ENCODE measurements around the gene ZNF821. TPM values are rescaled to one million over a fixed set of nuclear protein-coding genes. Genes with fewer than 3 reads are reported as not detected.

ZNF821 gene, protein sequence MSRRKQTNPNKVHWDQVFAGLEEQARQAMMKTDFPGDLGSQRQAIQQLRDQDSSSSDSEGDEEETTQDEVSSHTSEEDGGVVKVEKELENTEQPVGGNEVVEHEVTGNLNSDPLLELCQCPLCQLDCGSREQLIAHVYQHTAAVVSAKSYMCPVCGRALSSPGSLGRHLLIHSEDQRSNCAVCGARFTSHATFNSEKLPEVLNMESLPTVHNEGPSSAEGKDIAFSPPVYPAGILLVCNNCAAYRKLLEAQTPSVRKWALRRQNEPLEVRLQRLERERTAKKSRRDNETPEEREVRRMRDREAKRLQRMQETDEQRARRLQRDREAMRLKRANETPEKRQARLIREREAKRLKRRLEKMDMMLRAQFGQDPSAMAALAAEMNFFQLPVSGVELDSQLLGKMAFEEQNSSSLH
- 1 to 10 TPM; 5.7 to 8.0 TPM for total RNA-seq

DNA sequence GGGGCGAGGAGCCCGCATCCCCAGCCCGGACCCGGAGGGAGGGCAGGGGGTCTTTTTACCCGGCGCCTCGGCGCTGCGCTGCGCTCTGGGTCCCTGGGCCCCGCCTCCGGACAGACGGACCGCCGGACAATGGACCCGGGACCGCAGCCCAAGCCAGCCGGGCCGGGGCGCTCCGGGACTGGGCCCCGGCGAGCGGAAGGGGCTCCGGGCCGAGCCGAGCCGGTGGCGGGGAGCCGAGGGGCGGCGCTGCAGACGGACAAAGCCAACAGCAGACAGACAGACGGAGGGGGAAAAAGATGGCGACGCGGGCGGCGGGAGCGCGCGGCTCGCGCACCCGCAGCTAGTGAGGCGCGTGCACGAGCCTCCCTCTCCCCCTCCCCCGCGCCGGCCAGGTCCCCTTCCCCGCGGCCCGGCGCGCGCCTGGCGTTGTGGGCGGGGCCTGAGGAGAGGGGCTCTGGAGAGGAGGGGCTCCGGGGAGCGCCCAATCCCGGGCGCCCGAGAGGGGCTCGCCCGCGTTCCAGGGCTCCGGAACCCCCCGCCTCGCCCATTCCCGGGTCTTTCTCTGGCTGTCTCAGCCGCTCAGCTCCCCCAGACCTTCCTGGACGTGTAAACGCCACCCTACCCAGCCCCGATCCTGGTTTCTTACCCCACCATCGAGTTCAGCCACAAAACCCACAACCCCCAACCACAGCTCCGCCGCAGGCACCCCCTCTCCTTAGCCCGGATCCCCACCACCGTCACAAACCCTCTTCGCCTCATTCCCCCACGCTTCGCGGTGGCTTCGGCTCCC lies at the start of gene ZNF821:
ZNF821 (minus strand) TSS at position 334 of the 790 bp plus-strand sequence. CDS start 4,236 bp downstream, outside the sequence.
- peaks cover 41% of the 10 kb centered on the region for H3K4me1 Mint-ChIP-seq
- H3K27me3 Mint-ChIP-seq, result peaks cover 31% of the 10 kb centered on the region
- peaks cover 12% of the 10 kb centered on the region for H3K36me3 Mint-ChIP-seq
- ATAC-seq (ENCODE audit: low read depth) (peak; percentile 48), DNase-seq (peak; percentile 81)
- H3K27ac Mint-ChIP-seq, result peak within 1 kb of the TSS; percentile 88
- H3K4me3 Mint-ChIP-seq, result peak within 1 kb of the TSS; percentile 90
- POLR2A ChIA-PET, result interaction anchor here (1.1 to 5.5 kb wide), 6 partner anchors 11 to 76 kb away, joined by 3 to 79 read pairs (median 12); partner anchors contain the start of genes AP1G1, ATXN1L and IST1
- no peaks in the 10 kb centered on the region for H3K9me3 Mint-ChIP-seq

DNA sequence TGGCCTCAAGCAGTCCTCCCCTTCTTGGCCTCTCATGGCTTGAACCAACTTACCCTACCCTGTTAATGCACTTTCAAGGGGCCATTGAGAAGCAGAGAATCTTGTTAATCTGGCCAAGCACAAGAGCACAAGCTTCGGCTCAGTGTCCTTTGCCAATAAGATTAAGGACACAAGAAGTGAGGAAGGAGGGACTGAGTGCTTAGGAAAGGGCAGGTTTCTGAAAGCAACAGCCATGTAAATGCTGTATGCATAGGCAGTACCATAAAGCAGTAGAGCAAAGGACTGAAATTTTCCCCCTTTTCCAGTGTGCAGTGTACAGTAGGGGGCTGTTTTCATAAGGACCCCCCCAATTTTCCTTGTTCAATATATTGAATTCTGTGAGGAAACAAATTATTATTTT lies 49.0 kb upstream of the ZNF821 start:
- ATAC-seq (ENCODE audit: low read depth) (no peak), DNase-seq (no peak)
- H3K9me3 Mint-ChIP-seq, result no peaks in the 10 kb centered on the region
- H3K27me3 Mint-ChIP-seq, result no peaks in the 10 kb centered on the region
- no peak overlapping the region for H3K4me3 Mint-ChIP-seq
- POLR2A ChIA-PET, result no interaction called here
- H3K4me1 Mint-ChIP-seq, result peaks cover 1% of the 10 kb centered on the region
- H3K36me3 Mint-ChIP-seq, result peaks cover 14% of the 10 kb centered on the region
- H3K27ac Mint-ChIP-seq, result no peak overlapping the region

DNA sequence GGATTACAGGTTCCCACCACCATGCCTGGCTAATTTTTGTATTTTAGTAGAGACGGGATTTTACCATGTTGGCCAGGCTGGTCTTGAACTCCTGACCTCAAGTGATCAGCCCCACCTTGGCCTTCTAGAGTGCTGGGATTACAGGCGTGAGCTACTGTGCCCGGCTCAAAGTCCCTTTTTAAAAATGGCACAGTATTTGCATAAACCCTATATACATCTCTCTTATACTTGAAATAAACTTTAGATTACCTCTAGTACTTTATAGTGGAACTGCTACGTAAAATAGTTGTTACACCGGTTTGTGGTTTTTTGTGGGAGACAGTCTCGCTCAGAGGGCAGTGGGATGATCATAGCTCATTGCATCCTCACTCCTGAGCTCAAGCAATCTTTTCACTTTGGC lies 47.6 kb upstream of the ZNF821 start:
- no peak for ATAC-seq (ENCODE audit: low read depth)
- no peak overlapping the region for H3K27ac Mint-ChIP-seq
- H3K4me3 Mint-ChIP-seq, result no peak overlapping the region
- H3K4me1 Mint-ChIP-seq, result peaks cover 1% of the 10 kb centered on the region
- peaks cover 16% of the 10 kb centered on the region for H3K36me3 Mint-ChIP-seq
- DNase-seq, result no peak
- no peaks in the 10 kb centered on the region for H3K27me3 Mint-ChIP-seq
- POLR2A ChIA-PET, result no interaction called here
- H3K9me3 Mint-ChIP-seq, result no peaks in the 10 kb centered on the region

DNA sequence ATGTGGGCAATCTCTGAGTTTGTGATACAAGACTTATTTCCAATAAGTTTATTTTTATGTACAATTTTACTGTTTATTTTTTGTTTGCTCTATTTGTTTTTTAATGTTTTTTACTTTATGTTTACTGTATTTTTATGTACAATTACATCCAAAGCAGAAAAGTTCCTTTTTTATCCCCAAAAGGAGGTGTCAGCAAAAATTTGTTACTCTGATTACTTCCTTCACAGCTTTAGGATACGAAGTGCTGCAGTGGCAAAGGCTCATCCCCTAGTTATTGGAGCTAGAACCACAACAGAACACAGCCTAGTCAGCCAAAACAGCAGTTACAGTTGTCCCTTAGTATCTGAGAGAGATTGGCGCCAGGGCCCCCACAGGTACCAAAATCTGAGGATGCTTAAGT lies 47.0 kb upstream of the ZNF821 start:
- DNase-seq (no peak), ATAC-seq (ENCODE audit: low read depth) (no peak)
- H3K4me3 Mint-ChIP-seq, result no peak overlapping the region
- peaks cover 1% of the 10 kb centered on the region for H3K4me1 Mint-ChIP-seq
- H3K9me3 Mint-ChIP-seq, result no peaks in the 10 kb centered on the region
- no peaks in the 10 kb centered on the region for H3K27me3 Mint-ChIP-seq
- H3K36me3 Mint-ChIP-seq, result peaks cover 19% of the 10 kb centered on the region
- POLR2A ChIA-PET, result no interaction called here
- H3K27ac Mint-ChIP-seq, result no peak overlapping the region

DNA sequence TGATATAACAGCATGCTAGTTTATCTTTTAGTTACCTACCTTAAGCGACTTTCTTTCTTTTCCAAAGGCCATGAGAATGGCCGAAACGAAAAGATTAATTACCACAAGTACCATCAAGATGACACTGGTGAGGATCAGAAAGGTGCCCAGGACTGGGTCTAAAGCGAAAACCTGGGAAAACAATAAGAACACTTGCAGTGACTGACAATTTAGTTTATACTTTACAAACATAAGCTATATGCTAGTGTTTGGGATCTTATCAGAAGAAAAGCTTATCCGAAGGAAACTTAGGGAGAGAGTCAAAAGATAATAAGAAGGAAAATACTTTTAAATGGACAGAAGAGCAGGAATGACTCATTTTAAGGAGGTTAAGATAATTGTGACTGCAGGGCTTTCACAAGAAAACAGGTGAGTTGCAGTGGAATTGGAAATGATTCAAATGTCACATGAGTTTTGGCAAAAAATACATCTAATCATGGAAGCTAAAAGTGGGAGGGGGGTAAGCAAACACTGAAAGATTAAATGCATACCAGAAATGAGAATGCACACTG lies 46.1 kb upstream of the ZNF821 start:
- POLR2A ChIA-PET, result no interaction called here
- no peaks in the 10 kb centered on the region for H3K9me3 Mint-ChIP-seq
- peaks cover 1% of the 10 kb centered on the region for H3K4me1 Mint-ChIP-seq
- H3K36me3 Mint-ChIP-seq, result peaks cover 17% of the 10 kb centered on the region
- ATAC-seq (ENCODE audit: low read depth) (no peak), DNase-seq (no peak)
- no peak overlapping the region for H3K27ac Mint-ChIP-seq
- no peaks in the 10 kb centered on the region for H3K27me3 Mint-ChIP-seq
- H3K4me3 Mint-ChIP-seq, result no peak overlapping the region

DNA sequence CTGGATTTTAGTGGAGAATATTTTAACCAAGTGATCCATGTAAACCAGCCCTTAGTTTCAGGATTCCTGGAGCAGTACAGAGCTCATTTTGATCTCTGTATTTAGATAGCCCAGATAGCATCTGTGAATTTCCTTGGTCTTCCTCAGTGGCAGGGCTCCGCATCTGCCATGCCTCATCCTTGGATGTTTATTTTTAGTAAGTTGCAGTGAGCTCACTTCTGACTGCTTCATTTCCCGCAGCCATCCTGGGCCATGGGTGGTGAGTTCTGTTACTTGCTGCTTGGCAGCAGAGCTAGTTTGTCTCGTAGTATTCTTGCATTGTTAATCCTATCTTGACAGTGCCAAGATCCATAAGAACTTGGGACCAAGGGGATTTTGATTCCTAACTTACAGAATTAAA lies 45.1 kb upstream of the ZNF821 start:
- POLR2A ChIA-PET, result no interaction called here
- no peak for ATAC-seq (ENCODE audit: low read depth)
- peaks cover 18% of the 10 kb centered on the region for H3K36me3 Mint-ChIP-seq
- no peak for DNase-seq
- no peak overlapping the region for H3K4me3 Mint-ChIP-seq
- H3K27ac Mint-ChIP-seq, result no peak overlapping the region
- H3K27me3 Mint-ChIP-seq, result no peaks in the 10 kb centered on the region
- no peaks in the 10 kb centered on the region for H3K9me3 Mint-ChIP-seq
- H3K4me1 Mint-ChIP-seq, result peaks cover 4% of the 10 kb centered on the region

DNA sequence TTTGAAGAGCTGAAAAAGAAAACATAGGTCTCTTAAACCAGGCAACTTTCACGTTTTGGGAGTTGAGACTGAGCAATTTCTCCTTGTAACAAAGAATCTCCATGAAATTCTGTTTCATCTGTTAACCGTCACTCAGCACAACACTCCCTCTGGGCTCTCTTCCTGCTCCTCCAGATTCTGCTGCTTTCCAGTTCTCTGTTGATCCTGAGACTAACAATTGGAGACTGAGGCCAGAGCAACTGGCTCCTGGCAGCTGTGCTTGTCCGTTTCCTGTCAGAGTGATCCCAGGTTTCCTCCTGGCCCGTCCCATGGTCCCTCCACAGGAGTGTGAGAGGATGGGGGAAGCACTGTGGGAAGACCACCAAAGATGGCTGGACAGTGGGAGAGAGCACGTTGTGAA lies 43.8 kb upstream of the ZNF821 start:
- Mint-ChIP-seq H3K9me3 (no peaks in the 10 kb centered on the region), H3K27ac (peak overlapping the region; percentile 30), H3K36me3 (peaks cover 25% of the 10 kb centered on the region), H3K4me3 (no peak overlapping the region), H3K27me3 (no peaks in the 10 kb centered on the region), H3K4me1 (peaks cover 10% of the 10 kb centered on the region)
- POLR2A ChIA-PET, result no interaction called here
- ATAC-seq (ENCODE audit: low read depth), result no peak
- DNase-seq, result no peak

DNA sequence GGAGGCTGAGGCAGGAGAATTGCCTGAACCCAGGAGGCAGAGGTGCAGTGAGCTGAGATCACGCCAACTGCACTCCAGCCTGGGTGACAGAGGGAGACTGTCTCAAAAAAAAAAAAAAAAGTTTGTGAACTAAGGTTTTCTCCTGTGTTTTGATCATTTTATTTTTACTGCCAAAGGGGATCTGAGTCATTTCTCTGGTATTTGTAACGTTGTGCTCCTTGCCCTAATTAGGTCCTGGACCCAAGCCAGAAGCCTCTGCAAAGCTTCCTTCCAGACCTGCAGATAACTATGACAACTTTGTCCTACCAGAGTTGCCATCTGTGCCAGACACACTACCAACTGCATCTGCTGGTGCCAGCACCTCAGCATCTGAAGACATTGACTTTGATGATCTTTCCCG lies 43.4 kb upstream of the ZNF821 start:
- POLR2A ChIA-PET, result no interaction called here
- Mint-ChIP-seq H3K4me3 (no peak overlapping the region), H3K27me3 (no peaks in the 10 kb centered on the region), H3K36me3 (peaks cover 29% of the 10 kb centered on the region), H3K9me3 (no peaks in the 10 kb centered on the region), H3K4me1 (peaks cover 9% of the 10 kb centered on the region), H3K27ac (no peak overlapping the region)
- no peak for DNase-seq
- no peak for ATAC-seq (ENCODE audit: low read depth)

DNA sequence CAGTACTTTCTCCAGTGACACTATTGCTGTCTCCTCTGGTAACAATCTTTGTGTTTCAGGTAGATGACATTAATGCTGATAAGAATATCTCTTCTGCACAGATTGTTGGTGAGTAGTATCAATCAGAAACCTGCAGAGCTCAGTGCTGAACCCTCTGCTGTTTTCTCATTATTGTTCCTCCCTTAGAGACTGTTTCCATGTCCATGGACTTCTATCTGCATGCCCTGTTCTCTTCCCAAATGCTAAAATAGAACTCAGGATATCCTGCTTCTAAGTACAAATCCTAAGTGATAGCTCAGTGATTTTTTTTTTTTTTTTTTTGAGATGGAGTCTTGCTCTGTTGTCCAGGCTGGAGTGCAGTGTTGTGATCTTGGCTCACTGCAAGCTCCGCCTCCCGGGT lies 40.7 kb upstream of the ZNF821 start:
- H3K27me3 Mint-ChIP-seq, result no peaks in the 10 kb centered on the region
- POLR2A ChIA-PET, result interaction anchor here (0.6 kb wide), 1 partner anchor 24 kb away, joined by 3 read pairs; no protein-coding TSS in a partner anchor
- ATAC-seq (ENCODE audit: low read depth) (no peak), DNase-seq (no peak)
- peaks cover 9% of the 10 kb centered on the region for H3K4me1 Mint-ChIP-seq
- peaks cover 47% of the 10 kb centered on the region for H3K36me3 Mint-ChIP-seq
- H3K27ac Mint-ChIP-seq, result no peak overlapping the region
- H3K4me3 Mint-ChIP-seq, result no peak overlapping the region
- no peaks in the 10 kb centered on the region for H3K9me3 Mint-ChIP-seq

DNA sequence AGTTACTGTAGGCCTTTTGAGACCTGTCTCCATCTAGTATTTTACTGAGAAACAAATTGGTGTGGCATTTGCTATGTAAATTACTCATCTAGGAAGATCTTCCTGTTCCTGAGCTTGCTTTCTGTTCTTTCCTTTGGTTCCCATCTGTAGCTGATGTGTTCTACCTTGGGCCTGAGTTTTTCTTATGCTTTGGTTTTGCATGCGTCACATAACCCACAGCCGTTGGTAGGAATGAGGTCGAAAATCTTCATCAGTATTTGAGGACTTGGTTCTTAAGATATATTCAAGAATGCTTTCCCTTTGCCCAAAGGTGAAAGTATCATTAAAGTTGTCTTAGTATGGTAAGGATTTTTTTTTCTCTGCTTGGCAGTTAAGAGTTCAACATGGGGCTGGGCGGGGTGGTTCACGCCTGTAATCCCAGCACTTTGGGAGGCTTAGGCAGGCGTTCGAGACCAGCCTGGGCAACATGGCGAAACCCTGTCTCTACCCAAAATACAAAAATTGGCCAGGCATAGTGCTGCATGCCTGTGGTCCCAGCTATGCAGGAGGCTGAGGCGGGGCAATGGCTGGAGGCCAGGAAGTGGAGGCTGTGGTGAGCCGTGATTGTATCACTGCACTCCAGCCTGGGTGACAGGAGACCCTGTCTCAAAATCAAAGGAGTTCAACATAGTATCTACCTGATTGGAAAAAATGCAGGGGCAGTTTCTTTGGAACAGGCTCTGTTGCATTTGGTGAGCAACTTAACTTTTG lies 40.1 kb upstream of the ZNF821 start:
- ATAC-seq (ENCODE audit: low read depth), result no peak
- H3K27ac Mint-ChIP-seq, result peak overlapping the region; percentile 3

DNA sequence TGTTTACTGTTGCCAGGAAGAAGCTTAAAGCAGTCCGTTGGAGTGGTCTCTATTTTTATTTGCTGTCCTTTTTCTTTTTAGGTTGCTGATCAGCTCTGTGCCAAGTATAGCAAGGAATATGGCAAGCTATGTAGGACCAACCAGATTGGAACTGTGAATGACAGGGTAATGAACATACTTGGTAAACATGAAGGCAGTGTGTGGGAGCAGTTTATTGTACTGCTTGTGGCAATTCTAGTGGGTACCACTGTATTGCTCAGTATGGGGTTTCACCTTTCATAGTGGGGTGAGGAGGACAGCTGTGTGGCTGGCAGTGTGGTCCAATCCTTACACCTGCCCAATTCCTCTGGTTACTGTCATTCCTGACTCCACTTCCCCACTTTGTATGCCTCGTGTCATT lies 36.7 kb upstream of the ZNF821 start:
- ATAC-seq (ENCODE audit: low read depth), result no peak
- POLR2A ChIA-PET, result interaction anchor here (0.6 kb wide), 1 partner anchor 111 kb away, joined by 4 read pairs; no protein-coding TSS in a partner anchor
- H3K4me3 Mint-ChIP-seq, result no peak overlapping the region
- H3K36me3 Mint-ChIP-seq, result peaks cover 69% of the 10 kb centered on the region
- no peak for DNase-seq
- no peaks in the 10 kb centered on the region for H3K27me3 Mint-ChIP-seq
- H3K27ac Mint-ChIP-seq, result no peak overlapping the region
- H3K4me1 Mint-ChIP-seq, result peaks cover 15% of the 10 kb centered on the region
- peaks cover 4% of the 10 kb centered on the region for H3K9me3 Mint-ChIP-seq

More for the DNA sequence above, 40.1 kb upstream of the ZNF821 start:
- Mint-ChIP-seq H3K36me3 (peaks cover 51% of the 10 kb centered on the region), H3K9me3 (peaks cover 1% of the 10 kb centered on the region), H3K27me3 (no peaks in the 10 kb centered on the region), H3K4me3 (no peak overlapping the region), H3K4me1 (peaks cover 9% of the 10 kb centered on the region)
- POLR2A ChIA-PET, result interaction anchor here (0.6 kb wide), 1 partner anchor 24 kb away, joined by 3 read pairs; no protein-coding TSS in a partner anchor
- DNase-seq, result no peak

DNA sequence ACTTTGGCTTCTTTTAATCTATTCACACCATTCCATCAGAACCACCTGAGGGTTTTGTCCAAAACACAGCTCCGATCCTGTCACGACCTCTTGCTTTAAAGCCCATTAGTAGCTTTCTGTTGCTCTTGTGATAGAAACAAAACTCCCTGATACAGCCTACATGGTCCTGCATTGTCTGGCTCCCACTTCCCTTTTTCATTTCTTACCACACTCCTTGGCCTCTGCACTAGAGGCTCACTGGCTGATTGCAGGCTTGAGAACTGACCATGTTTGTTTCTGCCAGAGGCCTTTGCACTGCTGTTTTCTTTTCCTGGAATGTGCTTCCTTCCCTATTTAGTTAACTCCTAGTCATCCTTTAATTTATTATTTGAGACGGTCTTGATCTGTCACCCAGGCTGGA lies 35.1 kb upstream of the ZNF821 start:
- ATAC-seq (ENCODE audit: low read depth) (no peak), DNase-seq (no peak)
- Mint-ChIP-seq H3K36me3 (peaks cover 77% of the 10 kb centered on the region), H3K9me3 (peaks cover 4% of the 10 kb centered on the region), H3K4me3 (no peak overlapping the region), H3K4me1 (peaks cover 18% of the 10 kb centered on the region), H3K27me3 (no peaks in the 10 kb centered on the region), H3K27ac (no peak overlapping the region)
- POLR2A ChIA-PET, result interaction anchor here (0.5 kb wide), 1 partner anchor 36 kb away, joined by 3 read pairs; no protein-coding TSS in a partner anchor

DNA sequence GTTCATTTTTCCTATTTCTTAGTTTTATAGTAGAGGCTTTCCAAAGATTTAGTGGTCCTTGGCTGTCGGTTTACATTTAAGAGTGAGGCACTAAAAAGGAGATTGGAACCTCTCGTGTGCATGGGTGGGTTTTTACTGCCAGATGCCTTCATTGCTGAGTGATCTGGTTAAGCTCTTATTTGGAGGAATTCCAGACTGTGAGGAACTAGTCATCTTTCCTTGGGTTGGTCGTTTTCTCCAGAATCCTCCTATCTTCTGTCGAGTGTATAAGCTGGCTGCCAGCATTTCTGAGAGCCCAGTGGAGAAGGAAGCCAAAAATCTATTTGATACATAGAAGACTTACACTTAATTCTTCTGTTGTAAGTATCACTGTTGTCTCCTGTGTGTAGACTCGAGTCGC lies 33.9 kb upstream of the ZNF821 start:
- DNase-seq, result no peak
- peaks cover 4% of the 10 kb centered on the region for H3K9me3 Mint-ChIP-seq
- POLR2A ChIA-PET, result no interaction called here
- ATAC-seq (ENCODE audit: low read depth), result no peak
- no peak overlapping the region for H3K27ac Mint-ChIP-seq
- peaks cover 78% of the 10 kb centered on the region for H3K36me3 Mint-ChIP-seq
- peaks cover 12% of the 10 kb centered on the region for H3K4me1 Mint-ChIP-seq
- no peak overlapping the region for H3K4me3 Mint-ChIP-seq
- H3K27me3 Mint-ChIP-seq, result no peaks in the 10 kb centered on the region
